ENCODE measurements around the gene RASSF8.

RASSF8 gene

GRCh38 chr12:26122061-26122680 is 163.7 kb downstream of the RASSF8 start:
- in situ Hi-C loops (cut with MboI; ENCODE audit: low sequenced_read_pairs): no loop called here

GRCh38 chr12:26122681-26123481 is 164.4 kb downstream of the RASSF8 start:
- in situ Hi-C loops (cut with MboI; ENCODE audit: low sequenced_read_pairs): no loop called here

GRCh38 chr12:26123482-26123980 is 165.0 kb downstream of the RASSF8 start:
- in situ Hi-C loops (cut with MboI; ENCODE audit: low sequenced_read_pairs): no loop called here

- in situ Hi-C loops (cut with MboI; ENCODE audit: low sequenced_read_pairs): no loop called here
Measured at GRCh38 chr12:26124446-26125399, 166.2 kb downstream of the RASSF8 start, which contains the start of gene BHLHE41. BHLHE41 (minus strand) TSS chr12:26125037; CDS start chr12:26124779, 258 bp downstream.

GRCh38 chr12:26125400-26126339 is 167.2 kb downstream of the RASSF8 start:
- in situ Hi-C loops (cut with MboI; ENCODE audit: low sequenced_read_pairs): no loop called here

GRCh38 chr12:26126340-26127284 is 168.1 kb downstream of the RASSF8 start:
- in situ Hi-C loops (cut with MboI; ENCODE audit: low sequenced_read_pairs): no loop called here

GRCh38 chr12:26127404-26127803 is 168.9 kb downstream of the RASSF8 start:
- in situ Hi-C loops (cut with MboI; ENCODE audit: low sequenced_read_pairs): no loop called here

GRCh38 chr12:26128168-26128567 is 169.7 kb downstream of the RASSF8 start:
- in situ Hi-C loops (cut with MboI; ENCODE audit: low sequenced_read_pairs): no loop called here

Data from HL-60/S4 (cell line).